T follicular helper cell (primary cell): ENCODE data around the gene SOX6.

ENCODE experiments used
- DNase-seq: peaks from one replicate; pipeline ENCODE4 v3.0.0-alpha.2; 2020; ENCODE audit warnings: low read depth

SOX6 gene

DNA sequence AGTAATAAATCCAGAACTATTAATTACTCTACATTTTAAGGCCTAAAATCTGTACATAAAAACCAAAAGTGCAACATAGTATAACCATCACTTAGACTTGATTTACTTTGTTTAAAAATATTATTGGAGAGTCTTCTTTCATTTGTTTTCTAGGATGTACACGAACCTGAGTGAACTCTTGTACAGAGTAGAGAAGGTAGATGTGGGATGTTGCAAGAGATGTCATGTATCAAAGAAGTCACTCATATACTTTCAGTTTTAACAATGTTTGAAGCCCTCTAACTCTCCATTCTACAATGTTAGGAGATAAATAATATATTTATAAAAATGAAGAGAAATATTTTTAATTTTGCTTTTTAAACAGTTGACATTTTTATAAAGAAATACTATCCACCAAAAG lies 38.6 kb downstream of the SOX6 start:
- no peak for DNase-seq

- DNase-seq: no peak
Observed at GRCh38 chr11:16313846-16314245, 42.5 kb downstream of the SOX6 start.

DNA sequence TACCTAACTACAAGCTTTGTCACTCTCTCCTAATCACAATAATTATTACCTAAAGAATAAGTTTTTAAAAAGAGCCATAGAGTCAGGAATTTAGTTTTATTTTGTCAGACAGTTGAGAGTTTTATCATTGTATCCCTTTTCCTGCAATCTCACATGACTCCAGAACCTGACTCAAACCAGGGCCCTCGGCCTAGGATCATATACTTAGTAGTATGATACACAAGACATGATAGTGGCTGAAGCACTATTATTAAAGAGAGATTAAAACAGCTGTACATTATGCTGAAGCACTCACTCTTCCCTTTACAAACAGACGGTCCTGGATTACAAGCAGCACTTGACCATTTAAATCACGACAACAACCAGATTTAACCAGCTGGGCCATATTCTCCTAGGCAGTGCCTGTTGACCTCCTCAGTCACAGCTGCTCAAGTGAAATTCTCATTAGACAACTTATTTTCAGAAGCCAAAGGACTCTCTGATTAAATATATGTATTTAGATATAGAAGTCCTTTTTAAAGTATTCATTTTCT lies 44.0 kb downstream of the SOX6 start:
- DNase-seq: no peak

GRCh38 chr11:16311831-16312230 lies 44.5 kb downstream of the SOX6 start:
- DNase-seq: no peak

DNA sequence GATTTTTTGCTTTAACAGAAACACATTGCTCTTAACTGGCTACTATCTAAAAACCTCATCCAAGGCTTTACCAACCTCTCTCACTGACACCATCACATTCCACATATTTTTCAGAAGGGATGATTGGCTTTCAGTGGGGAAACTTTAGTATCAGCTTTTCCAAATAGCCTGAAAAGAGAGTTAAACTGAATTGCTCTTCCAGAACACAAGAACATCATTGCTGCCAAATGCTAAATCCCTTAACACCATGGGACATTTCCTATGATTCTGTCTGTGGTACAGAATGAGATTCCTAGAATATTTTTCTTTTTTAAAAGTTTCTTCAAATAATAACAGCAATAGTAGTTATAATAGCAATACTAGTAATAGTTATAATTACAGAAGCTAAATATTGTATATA lies 45.4 kb downstream of the SOX6 start:
- no peak for DNase-seq

DNA sequence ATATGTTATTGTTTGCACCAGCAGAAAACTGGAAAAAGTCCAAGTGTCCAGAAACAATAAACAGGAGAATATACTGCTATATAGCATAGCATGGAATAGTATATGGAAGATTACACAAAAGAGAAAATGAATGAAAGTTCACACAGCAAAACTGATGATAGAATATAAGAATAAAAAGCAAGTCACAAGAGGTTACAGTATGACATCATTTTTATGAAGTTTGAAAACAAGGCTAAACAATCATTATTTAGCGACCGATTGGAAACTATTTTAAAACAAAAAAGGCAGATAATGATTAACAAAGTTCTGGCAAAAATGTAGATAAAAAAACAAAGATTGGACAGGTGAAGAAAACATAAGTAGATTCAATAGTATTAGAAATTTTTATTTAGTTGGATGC lies 47.1 kb downstream of the SOX6 start:
- no peak for DNase-seq

DNA sequence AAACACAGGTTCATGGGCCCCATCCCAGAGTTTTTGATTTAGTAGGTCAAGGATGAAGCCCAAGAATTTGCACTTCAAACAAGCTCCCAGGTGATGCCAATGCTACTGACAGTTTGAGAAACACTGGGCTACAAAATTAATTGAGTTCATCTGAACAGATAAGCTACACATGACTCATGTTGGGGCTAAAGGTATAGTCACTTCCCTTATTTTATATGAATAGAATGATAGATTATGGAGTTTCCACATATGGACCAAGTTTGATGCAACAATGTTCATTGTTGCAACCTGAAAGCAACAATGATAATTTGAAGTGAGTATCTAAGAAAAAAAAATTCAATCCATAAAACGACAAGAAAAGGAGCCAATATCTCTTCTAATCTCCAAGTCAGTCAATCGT lies 54.9 kb downstream of the SOX6 start:
- DNase-seq: no peak

- DNase-seq: no peak
Observed at GRCh38 chr11:16299884-16300782, 56.2 kb downstream of the SOX6 start.

DNA sequence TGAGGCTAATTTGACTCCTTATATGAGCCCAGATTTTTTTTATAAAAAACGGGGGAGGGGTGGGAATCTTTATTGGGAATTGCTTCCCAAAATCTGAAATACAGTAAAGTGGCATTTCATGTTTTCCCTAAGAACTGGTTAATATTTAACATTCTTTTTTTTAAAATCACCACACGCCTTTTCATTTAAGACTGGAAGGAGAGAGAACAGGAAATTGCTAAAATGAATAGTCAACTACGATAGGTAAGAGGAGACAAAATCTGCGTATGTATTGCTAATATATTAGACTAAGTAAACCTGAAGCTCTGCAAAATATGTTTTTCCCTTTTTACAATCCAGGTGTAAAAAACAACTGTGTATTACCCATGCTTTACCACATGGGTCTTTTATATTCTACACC lies 57.0 kb downstream of the SOX6 start:
- no peak for DNase-seq

GRCh38 chr11:16297332-16297731 lies 59.0 kb downstream of the SOX6 start:
- DNase-seq: no peak

- DNase-seq: no peak
Observed at GRCh38 chr11:16296273-16296672, 60.1 kb downstream of the SOX6 start.

DNA sequence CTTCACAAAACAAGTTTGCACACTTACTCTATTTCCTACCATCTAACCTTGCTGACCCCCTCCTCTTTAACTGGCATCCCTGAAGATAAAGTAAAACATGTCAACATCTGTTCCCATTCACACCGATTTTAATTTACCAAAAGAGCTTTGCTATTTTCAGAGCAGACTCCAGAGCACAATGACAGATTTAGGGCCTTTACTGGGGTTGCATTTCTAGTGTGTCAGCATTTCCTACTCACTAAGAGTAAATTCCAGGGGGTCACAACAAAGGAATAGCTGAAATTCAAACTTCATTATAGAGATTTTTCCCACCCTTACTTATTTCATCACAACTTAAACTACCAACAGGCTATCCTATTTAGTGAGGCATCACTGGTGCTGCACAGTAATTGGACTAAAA lies 60.8 kb downstream of the SOX6 start:
- no peak for DNase-seq

GRCh38 chr11:16293204-16293681 lies 63.1 kb downstream of the SOX6 start:
- DNase-seq: no peak

DNA sequence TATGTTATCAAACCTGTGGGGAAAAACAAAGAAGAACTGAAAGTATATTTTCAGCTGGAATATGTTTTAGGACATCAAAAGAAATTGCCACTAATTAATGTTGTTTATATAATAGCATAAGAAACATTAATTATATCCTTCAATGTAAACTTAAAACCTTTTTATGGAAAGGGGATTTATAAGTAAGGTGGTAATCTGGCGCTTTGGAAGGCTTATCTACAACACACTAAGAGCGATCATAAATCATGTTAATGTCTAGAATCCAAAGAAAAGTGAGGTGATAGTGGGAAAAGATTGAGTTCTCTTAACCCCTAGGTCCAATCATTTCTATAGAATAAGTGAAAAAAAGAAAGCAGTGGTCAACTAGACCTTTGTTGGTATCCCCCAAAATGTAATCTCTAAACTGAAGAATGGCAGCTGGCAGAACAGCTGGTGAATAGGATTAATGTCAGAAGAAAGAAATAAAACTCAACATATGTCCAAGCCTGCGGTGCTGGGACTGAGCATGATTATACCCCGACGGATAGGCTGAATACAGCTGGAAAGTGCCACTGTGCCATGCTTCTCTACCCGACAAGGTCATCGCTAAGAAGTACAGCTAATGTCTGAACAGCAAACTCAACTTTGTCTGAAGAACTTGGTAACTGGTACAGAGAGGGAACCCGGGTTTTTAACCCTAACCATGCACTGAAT lies 64.0 kb downstream of the SOX6 start:
- no peak for DNase-seq

DNA sequence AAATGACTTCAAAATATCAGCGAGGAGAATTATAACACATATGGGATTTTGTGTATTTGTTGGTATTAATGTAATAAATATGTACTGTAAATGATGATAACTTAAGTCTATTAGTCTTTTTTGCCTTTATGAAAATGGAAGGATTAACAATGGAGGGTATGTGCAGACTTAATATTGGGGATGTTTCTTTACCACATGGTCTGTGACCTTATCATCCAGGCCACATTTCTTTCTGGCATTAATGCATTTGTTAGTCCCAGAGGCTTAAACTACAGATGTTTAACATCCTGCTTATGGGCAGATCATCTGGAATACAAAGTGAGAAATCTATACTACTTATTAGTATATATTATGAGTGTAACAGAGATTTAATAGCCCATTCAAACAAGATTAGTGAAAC lies 64.6 kb downstream of the SOX6 start:
- no peak for DNase-seq

DNA sequence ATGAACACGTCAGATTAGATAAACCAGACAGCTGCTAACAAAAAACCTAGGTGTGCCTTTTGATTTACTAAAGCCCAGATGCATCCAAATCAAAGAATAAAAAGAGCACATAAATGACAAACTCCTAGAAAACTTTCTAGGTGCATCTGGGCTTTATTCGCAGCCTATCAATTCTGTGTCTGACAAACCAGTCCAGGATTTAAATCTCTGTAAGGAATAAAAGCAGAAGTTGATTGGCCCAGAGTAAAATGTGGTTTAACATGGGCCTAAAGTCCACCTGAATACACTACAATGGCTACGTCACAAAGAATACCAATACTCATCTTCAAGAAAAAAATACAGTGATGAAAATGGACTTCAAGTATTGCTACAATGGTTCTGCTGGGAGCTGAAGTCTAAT lies 66.8 kb downstream of the SOX6 start:
- no peak for DNase-seq

DNA sequence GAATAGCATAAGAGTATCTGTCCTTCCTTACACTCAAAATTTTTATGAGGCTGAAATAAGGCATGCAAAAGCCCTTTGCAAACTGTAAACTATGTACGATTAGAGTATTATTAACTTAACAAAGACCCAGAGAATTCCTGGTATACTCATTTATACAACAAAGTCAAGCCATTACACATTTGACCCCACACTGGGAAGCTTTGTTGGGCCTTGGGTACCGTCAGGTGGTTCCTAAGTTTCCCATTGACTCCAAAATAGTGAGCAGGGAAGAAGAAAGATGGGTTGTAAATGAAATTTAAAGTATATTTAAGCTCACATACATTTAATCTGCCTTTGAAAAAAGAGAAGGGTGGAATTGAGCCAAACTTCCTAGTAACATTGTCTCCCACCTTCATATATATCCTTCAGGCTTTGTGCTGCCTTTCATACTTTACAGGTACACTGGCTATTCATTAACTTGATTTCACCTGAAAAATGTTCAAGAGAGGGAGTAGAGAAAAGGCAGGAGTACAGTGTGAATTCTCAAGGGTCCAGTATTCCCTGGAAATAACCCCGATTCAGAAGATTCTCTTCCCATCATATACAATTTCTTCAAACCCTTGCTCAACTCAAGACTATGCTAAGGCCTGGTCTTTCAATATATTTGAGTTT lies 68.6 kb downstream of the SOX6 start:
- DNase-seq: no peak

DNA sequence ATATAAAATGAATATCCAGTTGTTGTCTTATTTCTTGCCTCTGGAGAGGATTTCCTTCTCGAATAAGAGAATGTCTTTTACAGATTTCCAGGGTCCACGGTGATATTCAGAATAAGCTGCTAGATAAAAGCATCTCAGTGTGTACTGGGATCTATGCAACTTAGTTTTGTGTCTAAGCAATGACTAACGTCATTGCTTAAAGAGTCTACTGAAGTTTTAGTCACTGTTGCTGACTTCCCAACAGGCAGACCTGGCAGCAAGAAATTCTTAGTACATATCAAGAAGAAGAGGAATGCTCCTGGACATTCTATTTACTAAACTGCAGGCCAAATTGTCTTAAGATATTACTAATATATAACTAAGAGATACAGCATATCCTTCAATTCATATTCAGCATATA lies 70.3 kb downstream of the SOX6 start:
- DNase-seq: no peak

DNA sequence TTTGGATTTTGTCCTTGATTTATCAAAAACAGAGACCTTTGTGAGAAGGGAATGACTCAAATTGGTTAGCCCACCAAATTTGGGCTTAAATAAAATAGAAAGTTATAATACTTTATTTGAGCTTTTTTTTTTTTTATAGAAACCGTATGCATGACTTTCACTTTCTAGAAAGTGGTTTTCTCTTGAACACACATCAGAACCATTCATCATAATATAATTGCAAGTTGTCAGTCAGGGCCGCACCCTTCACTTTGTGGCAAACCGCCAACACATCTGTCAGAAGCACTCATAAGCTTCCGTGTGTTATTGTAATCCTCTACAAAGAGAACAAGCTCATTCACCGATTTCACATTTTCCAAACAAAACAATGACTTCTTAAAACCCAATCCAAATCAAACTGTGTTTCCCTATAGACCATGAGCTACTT lies 76.1 kb downstream of the SOX6 start:
- no peak for DNase-seq

DNA sequence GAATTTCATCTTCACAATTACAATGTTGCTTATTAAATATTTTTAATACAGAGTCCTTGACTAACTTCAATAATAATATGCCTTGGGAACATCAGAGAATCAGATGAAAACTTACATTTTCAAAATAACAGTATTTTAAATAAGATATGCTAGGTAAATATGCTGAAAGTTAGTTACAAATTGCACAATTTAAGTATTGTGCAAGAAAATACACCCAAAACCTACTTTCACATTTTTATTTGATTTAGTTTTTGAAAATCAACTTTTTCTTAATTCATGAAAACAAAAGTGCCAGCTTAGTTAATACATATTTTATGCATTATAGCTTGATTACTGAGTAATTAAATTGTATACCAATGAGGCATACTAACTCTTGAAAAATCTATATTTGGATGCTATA lies 76.8 kb downstream of the SOX6 start:
- DNase-seq: no peak

GRCh38 chr11:16278979-16279378 lies 77.4 kb downstream of the SOX6 start:
- DNase-seq: no peak

GRCh38 chr11:16278273-16278672 lies 78.1 kb downstream of the SOX6 start:
- DNase-seq: no peak

DNA sequence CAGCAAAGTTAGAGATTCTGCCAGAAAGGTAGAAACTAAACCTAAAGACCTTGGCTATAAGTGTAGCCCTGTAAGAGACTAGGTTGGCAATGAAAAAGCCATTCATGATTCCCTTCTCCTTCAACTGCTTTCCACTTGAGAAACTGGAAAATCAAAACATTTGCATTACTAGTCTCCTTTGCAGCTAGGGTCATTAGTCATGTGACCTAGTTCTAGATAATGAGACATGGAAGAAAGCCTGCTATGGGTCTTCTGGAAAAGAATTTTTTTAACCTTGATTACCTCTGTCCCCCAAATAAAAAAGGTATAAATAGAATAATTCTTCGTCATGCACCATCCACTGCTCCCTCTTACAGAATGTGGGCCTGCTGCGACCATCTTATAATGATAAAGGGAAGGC lies 80.1 kb downstream of the SOX6 start:
- DNase-seq: no peak
